DMS114 treated with DMSO at 0.1 percent for 48 hours (cell line): ENCODE data around the gene TNFAIP8.

Experiments used
- DNase-seq: peaks from one replicate; lab custom pipeline; 2025; ENCODE audit not compliant: unreplicated experiment; lab: John Stamatoyannopoulos, UW

The TNFAIP8 gene

GRCh38 chr5:119328753-119329602 is 26.8 kb upstream of the TNFAIP8 start:
- no peak for DNase-seq

GRCh38 chr5:119329666-119330065 is 26.2 kb upstream of the TNFAIP8 start:
- no peak for DNase-seq

GRCh38 chr5:119330367-119331183 is 25.2 kb upstream of the TNFAIP8 start:
- DNase-seq, result no peak

GRCh38 chr5:119331566-119332095 is 24.2 kb upstream of the TNFAIP8 start:
- no peak for DNase-seq

DNA sequence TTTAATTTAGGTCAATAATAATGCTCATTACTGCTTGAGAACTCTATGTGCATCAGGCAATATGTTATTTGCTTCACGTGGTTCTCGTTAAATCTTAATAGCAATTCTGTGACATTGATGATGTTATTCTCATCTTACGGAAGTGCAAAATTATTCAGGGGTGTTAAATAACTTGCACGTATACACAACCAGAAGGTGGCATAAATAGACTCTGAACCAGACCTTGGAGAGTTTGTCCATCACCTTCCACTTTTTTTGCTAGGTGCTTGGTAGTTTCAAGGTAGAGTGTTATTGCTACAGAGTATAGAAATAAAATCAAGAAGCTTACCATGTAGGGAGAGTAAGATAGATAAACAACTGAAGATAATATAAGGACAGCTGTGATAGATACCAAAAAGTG is 23.6 kb upstream of the TNFAIP8 start:
- DNase-seq, result no peak

GRCh38 chr5:119332978-119333401 is 22.8 kb upstream of the TNFAIP8 start:
- DNase-seq, result no peak

DNA sequence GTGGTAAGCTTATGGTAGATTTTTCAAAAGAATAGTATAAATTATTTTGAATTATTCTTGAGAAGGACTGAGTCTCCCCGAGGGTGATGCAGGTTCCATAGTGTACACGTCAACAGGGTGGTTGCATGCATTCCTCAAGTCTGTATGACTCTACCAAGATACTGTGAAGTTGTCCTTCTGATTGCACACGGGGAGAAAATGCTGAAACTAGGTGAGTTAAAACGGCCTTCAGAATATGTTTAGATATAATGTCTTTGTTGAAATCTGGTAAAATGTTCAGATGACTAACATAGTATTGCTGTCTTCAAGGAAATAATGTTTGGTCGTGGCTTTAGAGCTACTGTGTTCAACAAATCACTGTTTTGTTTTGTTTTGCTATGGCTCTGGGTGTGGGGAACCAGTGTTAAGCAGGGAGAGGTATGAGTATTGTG is 22.4 kb upstream of the TNFAIP8 start:
- no peak for DNase-seq

DNA sequence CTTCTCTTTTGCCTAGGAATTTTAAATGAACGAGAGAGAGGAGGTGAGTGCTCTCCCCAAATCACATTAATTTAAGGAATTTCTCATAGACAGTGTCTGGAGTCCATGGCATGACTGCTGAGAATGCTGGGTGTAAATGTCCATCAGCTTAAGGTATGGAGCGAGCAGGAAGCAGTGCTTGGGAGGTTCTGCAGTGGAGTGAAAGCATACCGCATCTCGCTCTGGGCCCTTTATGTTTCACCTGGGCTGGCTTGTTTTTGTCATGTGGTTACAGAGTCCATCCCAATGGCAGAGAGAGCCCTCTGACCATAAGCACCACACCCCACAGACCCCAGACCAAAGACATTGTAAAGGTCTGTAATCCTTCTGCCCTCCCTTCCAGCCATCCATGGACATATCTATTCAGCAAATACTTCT is 20.6 kb upstream of the TNFAIP8 start:
- DNase-seq, result no peak

DNA sequence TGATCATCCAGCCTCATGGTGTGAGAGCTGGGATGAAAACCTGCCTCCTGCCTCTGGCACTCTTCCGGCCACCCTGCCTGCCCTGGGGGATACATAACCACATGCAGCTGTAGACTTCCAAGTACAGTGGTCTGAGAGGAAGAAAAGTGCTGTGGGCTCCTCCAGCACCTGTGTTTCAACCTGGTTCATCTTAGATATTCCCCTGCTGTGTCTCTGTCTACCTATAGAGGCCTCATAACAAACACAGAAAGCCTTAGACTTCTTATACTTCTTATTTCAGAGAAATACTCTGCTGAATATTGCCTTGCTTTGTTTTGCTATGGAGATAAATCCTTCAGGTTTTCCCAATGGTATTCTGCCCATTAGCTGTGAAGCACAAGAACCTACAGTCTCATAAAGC is 19.6 kb upstream of the TNFAIP8 start:
- DNase-seq, result no peak

DNA sequence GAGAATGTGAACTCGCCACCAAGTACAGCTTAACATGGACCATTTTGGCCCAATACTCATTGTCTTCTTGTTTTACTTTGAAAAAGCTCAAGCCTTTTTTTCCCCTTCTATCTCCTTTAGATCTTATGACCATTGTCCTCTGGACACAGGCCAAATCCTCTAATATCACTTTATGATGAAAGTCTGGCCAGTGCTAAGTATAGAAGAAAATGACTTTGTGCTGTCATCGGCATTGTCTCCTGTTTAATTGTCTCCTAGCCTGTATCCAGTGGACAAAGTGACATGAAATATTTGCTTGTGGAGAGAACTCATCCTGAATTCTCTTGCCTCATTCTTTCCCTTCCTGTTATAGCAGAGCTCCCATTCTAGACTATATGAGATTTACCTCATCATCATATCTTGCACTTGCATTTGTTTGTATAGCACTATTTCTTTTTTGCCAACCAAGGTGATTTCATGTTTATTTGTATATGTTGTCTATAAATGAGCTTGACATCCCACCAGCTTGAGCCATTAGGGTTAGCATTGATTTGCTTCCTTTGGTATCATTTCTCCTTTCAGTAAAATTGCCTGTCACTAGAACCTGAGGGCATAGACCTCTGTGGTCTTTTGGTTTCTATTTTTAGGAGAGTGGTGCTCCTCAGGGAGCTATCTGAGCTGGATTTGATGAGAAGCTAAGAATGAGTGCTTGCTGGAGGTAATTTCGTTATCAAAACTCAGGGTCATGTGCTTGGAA is 18.8 kb upstream of the TNFAIP8 start:
- no peak for DNase-seq

GRCh38 chr5:119338326-119338946 is 17.4 kb upstream of the TNFAIP8 start:
- DNase-seq, result no peak

- no peak for DNase-seq
Measured at GRCh38 chr5:119339344-119339743, 16.5 kb upstream of the TNFAIP8 start.

GRCh38 chr5:119339965-119340364 is 15.9 kb upstream of the TNFAIP8 start:
- DNase-seq, result no peak

GRCh38 chr5:119340597-119341218 is 15.1 kb upstream of the TNFAIP8 start:
- no peak for DNase-seq

DNA sequence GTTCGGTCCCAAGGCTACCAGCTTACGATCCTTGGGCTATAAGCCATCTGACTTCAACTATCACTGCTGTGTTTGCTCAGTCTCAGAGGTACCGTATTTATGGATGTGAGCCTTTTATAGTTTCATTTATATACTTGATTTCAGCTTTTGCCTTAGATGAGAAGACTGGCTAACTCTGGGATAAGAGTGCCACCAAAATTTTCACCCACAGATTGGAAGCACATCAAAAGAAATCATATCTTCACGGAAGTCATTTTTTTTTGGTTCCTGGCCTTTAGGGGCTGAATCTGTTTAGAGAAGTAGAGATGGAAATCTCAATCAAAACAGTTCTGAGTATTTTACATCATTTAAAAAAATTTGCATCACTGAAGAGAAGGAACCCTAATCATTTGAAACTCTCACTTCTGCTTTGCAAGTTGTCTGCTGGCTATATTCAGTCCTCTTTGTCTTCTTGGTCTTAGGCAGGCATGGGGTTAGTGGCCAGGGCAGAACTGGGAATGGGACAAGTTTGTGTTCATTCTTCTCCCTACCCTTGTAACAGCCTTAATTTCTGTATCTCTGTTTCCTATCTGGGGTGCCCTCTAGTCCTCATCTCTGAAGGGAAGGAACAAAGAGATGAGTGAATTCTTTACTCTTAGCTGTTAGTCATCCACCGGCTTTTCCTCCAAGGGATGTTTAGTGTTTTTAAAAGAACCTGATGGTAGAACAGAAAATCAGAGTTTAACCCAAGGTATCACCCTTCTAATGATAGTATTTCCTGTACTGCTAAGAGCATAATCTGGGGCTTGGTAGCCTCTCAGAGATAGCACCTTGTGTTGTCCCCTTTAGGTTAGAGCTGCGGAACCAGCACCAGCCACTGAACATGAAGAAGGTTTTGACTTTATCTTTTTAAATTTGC is 14.1 kb upstream of the TNFAIP8 start:
- DNase-seq, result no peak

DNA sequence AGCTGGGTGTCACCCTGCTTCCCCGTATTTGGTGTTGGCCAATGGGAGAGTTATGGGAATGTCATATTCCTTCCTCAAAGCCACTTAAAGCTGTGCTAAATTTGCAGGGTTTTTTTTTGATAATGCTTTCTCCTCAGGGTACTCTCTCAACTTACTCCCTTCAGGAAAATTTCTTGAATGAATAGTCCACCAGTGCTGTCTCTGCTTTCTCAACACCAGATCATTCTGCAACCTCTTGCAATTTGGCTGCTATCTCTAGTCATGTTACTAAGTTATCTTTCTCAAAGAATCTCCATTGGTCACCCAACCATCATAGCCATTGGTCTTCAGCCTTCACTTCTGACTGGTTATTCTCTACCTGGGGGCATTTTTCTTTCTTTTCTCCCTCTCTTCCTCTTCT is 13.4 kb upstream of the TNFAIP8 start:
- DNase-seq, result no peak

DNA sequence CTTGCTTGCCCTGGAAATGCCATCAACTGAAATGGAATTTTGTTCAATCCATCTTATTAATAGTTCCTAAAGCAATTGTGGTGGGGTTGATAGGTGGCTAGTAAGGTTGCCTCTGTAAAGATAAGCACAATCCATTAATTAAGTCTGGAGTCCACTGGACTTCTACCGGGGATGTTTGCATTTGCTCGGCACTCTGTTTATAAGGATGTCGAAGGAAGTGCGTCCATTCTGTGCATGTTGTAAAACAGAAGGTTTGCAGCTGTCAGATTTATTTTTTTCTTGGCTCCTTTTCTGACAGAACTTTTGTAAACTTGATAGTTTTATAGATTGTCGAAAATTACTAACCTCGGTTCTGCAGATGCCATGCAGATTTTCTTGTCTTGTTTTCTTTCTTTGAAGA is 12.8 kb upstream of the TNFAIP8 start:
- no peak for DNase-seq

DNA sequence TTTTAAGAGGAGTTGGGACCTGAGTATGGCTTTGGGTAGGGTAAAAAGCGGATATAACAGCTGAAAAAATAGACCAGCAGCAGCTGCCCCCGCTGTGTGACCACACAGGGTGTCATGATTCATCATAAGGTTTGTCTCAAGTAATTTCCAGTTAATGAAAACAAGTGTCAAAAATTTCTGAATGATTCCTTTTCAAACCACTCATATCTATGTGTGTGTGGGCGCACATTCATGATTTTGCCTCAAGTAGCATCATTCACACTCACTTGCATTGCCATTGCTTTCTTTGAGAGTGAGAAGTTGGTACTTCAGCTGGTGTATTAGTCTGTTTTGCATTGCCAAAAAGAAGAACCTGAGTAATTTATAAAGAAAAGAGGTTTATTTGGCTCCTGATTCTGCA is 12.1 kb upstream of the TNFAIP8 start:
- no peak for DNase-seq

DNA sequence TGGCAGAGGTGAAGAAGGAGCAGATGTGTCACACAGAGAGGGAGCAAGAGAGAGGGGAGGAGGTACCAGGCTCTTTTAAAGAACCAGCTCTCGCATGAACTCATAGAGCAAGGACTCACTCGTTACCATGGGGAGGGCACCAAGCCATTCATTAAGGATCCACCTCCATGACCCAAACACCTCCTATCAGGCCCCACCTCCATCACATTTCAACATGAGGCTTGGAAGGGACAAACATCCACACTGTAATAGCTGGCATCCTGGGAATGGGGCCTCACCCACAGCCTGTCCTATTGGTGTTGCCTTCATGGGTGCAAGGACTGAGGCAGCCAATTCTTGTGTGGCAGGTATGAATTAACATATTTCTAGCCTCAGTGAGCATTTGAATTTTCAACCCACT is 11.6 kb upstream of the TNFAIP8 start:
- DNase-seq, result no peak
